Neural cell (in vitro differentiated cells): ENCODE measurements around the gene C5. TPM values are rescaled to one million over a fixed set of nuclear protein-coding genes. Genes with fewer than 3 reads are reported as not detected.
A peak's percentile ranks its signal among the peaks of the same experiment; 100 is the strongest.

Source experiments
- H2AFZ ChIP-seq: fragments of 200-600, 300-800 bp; sonication (generic), shearing (Covaris generic); 2 replicates; pipeline ENCODE4 v1.6.0; 2014; ENCODE audit warnings: low read depth, mild to moderate bottlenecking, antibody characterized with exemption, low read length, moderate library complexity
- H3F3A ChIP-seq: fragments of 200-600 bp; shearing (Covaris generic); 2 replicates; pipeline ENCODE4 v1.6.1; 2016; ENCODE audit warnings: mild to moderate bottlenecking, moderate library complexity, mixed read lengths, antibody characterized with exemption, low read length; ENCODE audit not compliant: insufficient read depth, poor library complexity, severe bottlenecking
- H3K27ac ChIP-seq: fragments of 200-600, 300-800 bp; sonication (generic), shearing (Covaris generic); 2 replicates; pipeline ENCODE4 v1.5.1; 2014; ENCODE audit warnings: mild to moderate bottlenecking, low read length, moderate library complexity
- H3K27me3 ChIP-seq: fragments of 300-800, 200-600 bp; sonication (generic), shearing (Covaris generic); 2 replicates; pipeline ENCODE4 v1.6.0; 2014; ENCODE audit warnings: mild to moderate bottlenecking, low read depth, low read length, moderate library complexity; ENCODE audit not compliant: insufficient read depth
- H3K36me3 ChIP-seq: fragments of 300-800, 200-600 bp; sonication (generic), shearing (Covaris generic); 2 replicates; pipeline ENCODE4 v1.5.1; 2014; ENCODE audit warnings: mild to moderate bottlenecking, antibody characterized with exemption, low read length, moderate library complexity; ENCODE audit not compliant: insufficient read depth
- H3K4me2 ChIP-seq: fragments of 300-800, 200-600 bp; sonication (generic), shearing (Covaris generic); 2 replicates; pipeline ENCODE4 v1.6.0; 2014; ENCODE audit warnings: mild to moderate bottlenecking, low read length
- H3K4me3 ChIP-seq: fragments of 300-800, 200-600 bp; sonication (generic), shearing (Covaris generic); 2 replicates; pipeline ENCODE4 v1.5.1; 2014; ENCODE audit warnings: mild to moderate bottlenecking, low read length, moderate library complexity
- H3K79me2 ChIP-seq: fragments of 200-600 bp; shearing (Covaris generic); replicated peaks from 2 replicates; pipeline ENCODE4 v1.6.0; 2014; ENCODE audit warnings: mild to moderate bottlenecking, low read length, moderate library complexity; ENCODE audit not compliant: insufficient read depth
- H3K9ac ChIP-seq: fragments of 300-800, 200-600 bp; sonication (generic), shearing (Covaris generic); 2 replicates; pipeline ENCODE4 v1.6.1; 2016; ENCODE audit warnings: mild to moderate bottlenecking, low read length, mixed read lengths
- H3K9me2 ChIP-seq: fragments of 200-600 bp; shearing (Covaris generic); 2 replicates; pipeline ENCODE4 v1.6.1; 2016; ENCODE audit warnings: mild to moderate bottlenecking, low read length, mixed read lengths; ENCODE audit not compliant: insufficient read depth
- H3K9me3 ChIP-seq: fragments of 200-600, 300-800 bp; sonication (generic), shearing (Covaris generic); 2 replicates; pipeline ENCODE4 v1.6.1; 2016; ENCODE audit warnings: mild to moderate bottlenecking, mixed run types, low read length, moderate library complexity, mixed read lengths
- H4K20me1 ChIP-seq: fragments of 200-600 bp; shearing (Covaris generic); 2 replicates; pipeline ENCODE4 v1.6.1; 2016; ENCODE audit warnings: mild to moderate bottlenecking, mixed run types; ENCODE audit not compliant: insufficient read depth
- EP300 ChIP-seq: fragments of 450-650 bp; conservative IDR thresholded peaks from 2 replicates; pipeline ENCODE4 v1.6.1; 2014; ENCODE audit warnings: antibody characterized with exemption, mild to moderate bottlenecking, moderate library complexity; ENCODE audit not compliant: poor library complexity, severe bottlenecking
- EZH2 ChIP-seq: fragments of 200-600, 300-800 bp; shearing (Covaris generic), sonication (generic); IDR thresholded peaks from 2 replicates; pipeline ENCODE4 v1.6.1; 2014; ENCODE audit warnings: antibody characterized with exemption, low read length, borderline replicate concordance, mild to moderate bottlenecking; ENCODE audit not compliant: insufficient read depth, poor library complexity, severe bottlenecking
- MXI1 ChIP-seq: fragments of 450-650 bp; conservative IDR thresholded peaks from 2 replicates; pipeline ENCODE4 v1.6.1; 2014; ENCODE audit warnings: antibody characterized with exemption, mild to moderate bottlenecking; ENCODE audit not compliant: poor library complexity, severe bottlenecking
- POLR2AphosphoS5 ChIP-seq: IDR thresholded peaks from 2 replicates; pipeline ENCODE4 v1.6.1; 2012
- RAD21 ChIP-seq: fragments of 450-650 bp; conservative IDR thresholded peaks from 2 replicates; pipeline ENCODE4 v1.6.1; 2014; ENCODE audit warnings: antibody characterized with exemption, mild to moderate bottlenecking, moderate library complexity
- SMC3 ChIP-seq: fragments of 450-650 bp; conservative IDR thresholded peaks from 2 replicates; pipeline ENCODE4 v1.6.1; 2014; ENCODE audit warnings: antibody characterized with exemption, mild to moderate bottlenecking, moderate library complexity; ENCODE audit not compliant: poor library complexity
- TAF1 ChIP-seq: IDR thresholded peaks from 2 replicates; pipeline ENCODE4 v1.6.1; 2012; ENCODE audit warnings: low read depth
- polyA plus RNA-seq: library from polyadenylated mRNA; depleted of rRNA; stranded (reverse); fragments of >200 nt; gene quantifications from 2 replicates; pipeline ENCODE4 v1.2.3, GENCODE V29; 2014
- TF ChIP-seq, protein P1 (sequence below): fragments of 450-650 bp; IDR thresholded peaks from 2 replicates; pipeline ENCODE4 v1.5.1; 2014; ENCODE audit warnings: antibody characterized with exemption, mild to moderate bottlenecking, moderate library complexity; ENCODE audit not compliant: poor library complexity, severe bottlenecking
- TF ChIP-seq, protein P2 (sequence below): IDR thresholded peaks from 2 replicates; pipeline ENCODE4 v1.6.1; 2012; ENCODE audit warnings: borderline replicate concordance

Gene C5
- polyA plus RNA-seq, 1 donor from 2014 or later, result 3.8 TPM

DNA sequence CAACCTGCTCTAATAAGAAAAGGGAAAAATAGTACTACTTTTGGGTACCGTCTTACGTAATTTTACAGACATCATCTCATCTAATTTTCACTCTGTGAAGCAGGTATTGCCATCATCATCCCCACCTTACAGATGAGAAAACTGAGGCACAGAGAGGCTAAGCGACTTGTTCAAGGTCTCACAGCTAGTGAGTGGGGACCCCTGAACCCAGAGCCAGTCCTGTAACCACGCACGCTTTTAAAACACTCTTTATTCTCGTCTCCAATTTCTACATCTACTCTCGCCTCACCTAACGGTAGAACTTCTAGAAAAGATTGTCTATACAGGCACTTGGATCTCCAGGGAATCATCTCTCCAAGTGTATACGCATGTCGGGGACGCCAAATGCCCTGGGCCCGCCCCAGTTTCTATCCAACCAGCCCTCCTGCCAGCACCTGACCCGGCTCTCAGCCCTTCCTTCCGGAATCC, 122.0 kb downstream of the C5 start:
- H4K20me1 ChIP-seq, result no peaks in the 10 kb centered on the region
- H3K27ac ChIP-seq, result no peak overlapping the region
- H3K79me2 ChIP-seq, result no peaks in the 10 kb centered on the region
- no peak overlapping the region for H2AFZ ChIP-seq
- H3K4me3 ChIP-seq, result peak overlapping the region; percentile 62
- H3K4me2 ChIP-seq, result no peak overlapping the region
- H3F3A ChIP-seq, result no peaks in the 10 kb centered on the region
- no peak overlapping the region for H3K9ac ChIP-seq
- TF ChIP-seq, protein P1, sequence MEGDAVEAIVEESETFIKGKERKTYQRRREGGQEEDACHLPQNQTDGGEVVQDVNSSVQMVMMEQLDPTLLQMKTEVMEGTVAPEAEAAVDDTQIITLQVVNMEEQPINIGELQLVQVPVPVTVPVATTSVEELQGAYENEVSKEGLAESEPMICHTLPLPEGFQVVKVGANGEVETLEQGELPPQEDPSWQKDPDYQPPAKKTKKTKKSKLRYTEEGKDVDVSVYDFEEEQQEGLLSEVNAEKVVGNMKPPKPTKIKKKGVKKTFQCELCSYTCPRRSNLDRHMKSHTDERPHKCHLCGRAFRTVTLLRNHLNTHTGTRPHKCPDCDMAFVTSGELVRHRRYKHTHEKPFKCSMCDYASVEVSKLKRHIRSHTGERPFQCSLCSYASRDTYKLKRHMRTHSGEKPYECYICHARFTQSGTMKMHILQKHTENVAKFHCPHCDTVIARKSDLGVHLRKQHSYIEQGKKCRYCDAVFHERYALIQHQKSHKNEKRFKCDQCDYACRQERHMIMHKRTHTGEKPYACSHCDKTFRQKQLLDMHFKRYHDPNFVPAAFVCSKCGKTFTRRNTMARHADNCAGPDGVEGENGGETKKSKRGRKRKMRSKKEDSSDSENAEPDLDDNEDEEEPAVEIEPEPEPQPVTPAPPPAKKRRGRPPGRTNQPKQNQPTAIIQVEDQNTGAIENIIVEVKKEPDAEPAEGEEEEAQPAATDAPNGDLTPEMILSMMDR, result no peak
- TF ChIP-seq EP300, result no peak
- TF ChIP-seq MXI1, result no peak
- TF ChIP-seq, protein P2, sequence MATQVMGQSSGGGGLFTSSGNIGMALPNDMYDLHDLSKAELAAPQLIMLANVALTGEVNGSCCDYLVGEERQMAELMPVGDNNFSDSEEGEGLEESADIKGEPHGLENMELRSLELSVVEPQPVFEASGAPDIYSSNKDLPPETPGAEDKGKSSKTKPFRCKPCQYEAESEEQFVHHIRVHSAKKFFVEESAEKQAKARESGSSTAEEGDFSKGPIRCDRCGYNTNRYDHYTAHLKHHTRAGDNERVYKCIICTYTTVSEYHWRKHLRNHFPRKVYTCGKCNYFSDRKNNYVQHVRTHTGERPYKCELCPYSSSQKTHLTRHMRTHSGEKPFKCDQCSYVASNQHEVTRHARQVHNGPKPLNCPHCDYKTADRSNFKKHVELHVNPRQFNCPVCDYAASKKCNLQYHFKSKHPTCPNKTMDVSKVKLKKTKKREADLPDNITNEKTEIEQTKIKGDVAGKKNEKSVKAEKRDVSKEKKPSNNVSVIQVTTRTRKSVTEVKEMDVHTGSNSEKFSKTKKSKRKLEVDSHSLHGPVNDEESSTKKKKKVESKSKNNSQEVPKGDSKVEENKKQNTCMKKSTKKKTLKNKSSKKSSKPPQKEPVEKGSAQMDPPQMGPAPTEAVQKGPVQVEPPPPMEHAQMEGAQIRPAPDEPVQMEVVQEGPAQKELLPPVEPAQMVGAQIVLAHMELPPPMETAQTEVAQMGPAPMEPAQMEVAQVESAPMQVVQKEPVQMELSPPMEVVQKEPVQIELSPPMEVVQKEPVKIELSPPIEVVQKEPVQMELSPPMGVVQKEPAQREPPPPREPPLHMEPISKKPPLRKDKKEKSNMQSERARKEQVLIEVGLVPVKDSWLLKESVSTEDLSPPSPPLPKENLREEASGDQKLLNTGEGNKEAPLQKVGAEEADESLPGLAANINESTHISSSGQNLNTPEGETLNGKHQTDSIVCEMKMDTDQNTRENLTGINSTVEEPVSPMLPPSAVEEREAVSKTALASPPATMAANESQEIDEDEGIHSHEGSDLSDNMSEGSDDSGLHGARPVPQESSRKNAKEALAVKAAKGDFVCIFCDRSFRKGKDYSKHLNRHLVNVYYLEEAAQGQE, result no peak
- no peak for TF ChIP-seq TAF1
- TF ChIP-seq SMC3, result no peak
- TF ChIP-seq POLR2AphosphoS5, result no peak
- TF ChIP-seq EZH2, result no peak
- no peak for TF ChIP-seq RAD21
- H3K27me3 ChIP-seq, result peaks cover 15% of the 10 kb centered on the region
- no peaks in the 10 kb centered on the region for H3K9me3 ChIP-seq
- H3K9me2 ChIP-seq, result no peaks in the 10 kb centered on the region
- H3K36me3 ChIP-seq, result no peaks in the 10 kb centered on the region

DNA sequence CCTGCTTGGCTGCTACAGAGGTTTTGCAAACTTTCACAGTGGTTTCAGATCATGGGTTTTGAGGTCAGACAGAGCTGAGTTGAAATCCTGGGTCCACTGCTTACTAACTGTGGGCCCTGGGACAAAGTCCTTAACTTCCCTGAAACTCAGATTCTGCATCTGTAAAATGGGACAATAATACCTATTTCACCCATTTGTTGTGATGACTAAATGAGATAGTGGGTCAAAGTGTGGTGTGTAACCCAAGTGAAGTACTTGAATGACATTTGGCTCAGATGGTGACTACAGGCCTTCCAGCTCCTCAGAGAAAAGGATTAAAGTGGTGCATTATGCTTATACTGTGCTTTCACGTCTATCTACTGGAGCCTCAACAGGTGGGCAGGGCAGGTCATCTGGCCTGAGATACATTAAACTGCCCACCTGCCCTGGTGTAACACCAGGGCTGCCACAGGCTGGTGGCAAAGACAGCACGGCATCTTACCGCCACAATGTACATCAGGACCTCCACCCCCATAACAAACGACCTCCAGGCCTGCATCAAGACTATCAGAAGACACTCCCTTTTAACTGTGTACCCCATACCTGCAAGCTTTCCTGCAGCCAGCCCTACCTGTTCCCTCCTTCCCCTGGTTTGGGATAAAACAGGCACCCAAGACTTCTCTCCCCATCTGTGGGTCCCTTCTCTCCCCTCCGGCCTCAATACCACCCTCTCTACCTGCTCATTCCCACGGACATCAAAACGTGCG, 122.6 kb downstream of the C5 start:
- Histone ChIP-seq H3K4me2 (no peak overlapping the region), H3K4me3 (no peak overlapping the region)

More for the DNA sequence above, 122.6 kb downstream of the C5 start:
- H4K20me1 ChIP-seq, result no peaks in the 10 kb centered on the region
- no peak overlapping the region for H3K27ac ChIP-seq
- H3K9me3 ChIP-seq, result no peaks in the 10 kb centered on the region
- H3K9me2 ChIP-seq, result no peaks in the 10 kb centered on the region
- no peak for TF ChIP-seq RAD21
- no peak for TF ChIP-seq MXI1
- no peak for TF ChIP-seq EZH2
- no peak for TF ChIP-seq POLR2AphosphoS5
- no peak for TF ChIP-seq SMC3
- TF ChIP-seq EP300, result no peak
- TF ChIP-seq, protein P1, result no peak
- TF ChIP-seq TAF1, result no peak
- TF ChIP-seq, protein P2, result no peak
- H3F3A ChIP-seq, result no peaks in the 10 kb centered on the region
- H2AFZ ChIP-seq, result no peak overlapping the region
- H3K27me3 ChIP-seq, result peaks cover 15% of the 10 kb centered on the region
- no peaks in the 10 kb centered on the region for H3K79me2 ChIP-seq
- no peaks in the 10 kb centered on the region for H3K36me3 ChIP-seq
- H3K9ac ChIP-seq, result no peak overlapping the region
